Measurements from ENCODE around the gene KLC4. TPM values are rescaled to one million over a fixed set of nuclear protein-coding genes. Genes with fewer than 3 reads are reported as not detected.

Gene KLC4
- total RNA-seq, result 10.1 and 11.4 TPM in 2 replicates

DNA sequence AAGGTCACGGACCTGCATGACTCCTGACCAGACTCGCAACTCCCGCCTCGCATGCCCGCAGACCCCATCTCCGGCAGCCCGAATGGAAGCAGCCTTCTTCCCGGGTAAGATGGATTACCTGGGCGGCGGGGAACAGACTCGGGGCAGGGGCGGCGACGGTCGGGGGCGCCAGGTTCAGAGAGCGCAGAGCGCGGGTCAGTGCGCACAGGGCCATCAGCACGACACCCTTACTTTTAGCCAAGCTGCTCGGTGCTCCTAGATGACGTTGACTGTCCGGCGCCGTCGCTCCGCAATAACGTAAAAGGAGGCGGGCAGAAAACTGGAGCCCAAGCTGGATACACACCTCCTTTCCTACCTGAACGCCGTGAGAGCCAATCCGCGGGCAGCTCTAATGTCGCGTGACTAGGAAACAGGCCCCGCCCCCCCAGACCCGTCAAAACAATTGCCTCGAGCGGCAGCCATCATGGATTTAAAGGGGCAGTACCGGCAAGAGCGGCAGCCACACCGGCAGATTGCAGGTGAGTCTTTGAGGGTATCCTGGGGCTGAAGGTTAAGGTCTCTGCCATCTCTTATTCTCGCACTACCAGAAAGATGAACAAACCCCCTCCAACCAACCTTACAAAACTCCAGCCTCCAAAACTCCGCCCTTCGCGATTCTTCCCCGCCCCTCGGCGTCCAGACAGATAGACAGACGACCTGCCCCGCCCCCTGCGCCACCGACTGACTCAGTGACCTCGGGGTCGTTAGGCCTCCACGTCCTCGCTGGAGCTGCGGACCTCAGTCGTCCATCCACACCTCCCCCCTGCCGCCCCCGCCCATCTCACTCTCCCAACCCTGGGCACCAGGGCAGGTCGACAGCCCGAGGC is at the start of gene KLC4, which contains the start of gene MRPL2:
KLC4 (plus strand) TSS at position 464 of the 866 bp plus-strand sequence. CDS start 1,705 bp downstream, outside the sequence.
MRPL2 (minus strand) TSS at position 267 of the 866 bp plus-strand sequence; CDS start at position 214, 53 bp downstream.
- intact Hi-C loops (cut with micrococcal nuclease), result loop anchor here (1.0 to 10.0 kb wide), 6 partner anchors 45 to 495 kb away; partner anchors contain the start of genes CNPY3, KLHDC3, LRRC73 and PEX6

DNA sequence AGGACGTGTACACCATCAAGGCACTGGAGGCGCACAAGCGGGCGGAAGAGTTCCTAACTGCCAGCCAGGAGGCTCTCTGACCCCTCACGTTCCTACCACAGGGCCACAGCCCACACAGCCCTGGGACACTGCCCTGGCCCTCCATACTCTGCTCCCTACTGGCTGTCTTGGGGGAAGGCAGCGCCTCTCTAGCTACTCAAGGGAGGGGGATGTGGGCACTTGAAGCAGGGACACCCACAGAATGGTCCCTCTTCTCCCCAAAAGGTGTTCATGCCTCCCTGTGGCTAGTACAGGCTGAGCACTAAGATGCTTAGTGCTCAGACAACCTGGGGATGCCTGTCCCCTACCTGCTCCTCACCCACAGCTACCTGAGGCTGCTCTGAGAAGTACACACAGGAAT is 48.2 kb upstream of the KLC4 start:
- intact Hi-C loops (cut with micrococcal nuclease), result loop anchor here (5.0 kb wide), 2 partner anchors 114 to 506 kb away; partner anchors contain the start of genes POLR1C and YIPF3

DNA sequence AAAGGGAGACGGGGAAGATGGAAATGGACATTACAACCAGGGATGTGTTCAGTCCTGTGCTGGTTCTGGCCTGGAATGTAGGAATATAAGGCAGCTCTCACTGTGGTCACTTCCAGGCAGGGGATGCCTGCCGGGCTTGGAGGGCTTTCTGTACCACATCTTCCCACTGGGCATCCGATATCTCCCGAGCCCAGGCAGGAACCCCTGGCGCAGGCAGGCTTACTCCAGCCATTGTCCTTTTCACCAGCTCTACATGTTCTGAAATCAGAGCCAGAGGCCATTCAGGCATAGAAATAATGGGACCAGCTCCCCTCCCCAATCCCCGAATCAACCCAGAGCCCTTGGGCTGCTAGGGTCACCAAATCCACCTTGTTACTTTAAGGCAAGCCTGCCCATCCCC is 47.1 kb upstream of the KLC4 start:
- intact Hi-C loops (cut with micrococcal nuclease), result loop anchor here (5.0 kb wide), 2 partner anchors 115 to 505 kb away; partner anchors contain the start of genes POLR1C and YIPF3

DNA sequence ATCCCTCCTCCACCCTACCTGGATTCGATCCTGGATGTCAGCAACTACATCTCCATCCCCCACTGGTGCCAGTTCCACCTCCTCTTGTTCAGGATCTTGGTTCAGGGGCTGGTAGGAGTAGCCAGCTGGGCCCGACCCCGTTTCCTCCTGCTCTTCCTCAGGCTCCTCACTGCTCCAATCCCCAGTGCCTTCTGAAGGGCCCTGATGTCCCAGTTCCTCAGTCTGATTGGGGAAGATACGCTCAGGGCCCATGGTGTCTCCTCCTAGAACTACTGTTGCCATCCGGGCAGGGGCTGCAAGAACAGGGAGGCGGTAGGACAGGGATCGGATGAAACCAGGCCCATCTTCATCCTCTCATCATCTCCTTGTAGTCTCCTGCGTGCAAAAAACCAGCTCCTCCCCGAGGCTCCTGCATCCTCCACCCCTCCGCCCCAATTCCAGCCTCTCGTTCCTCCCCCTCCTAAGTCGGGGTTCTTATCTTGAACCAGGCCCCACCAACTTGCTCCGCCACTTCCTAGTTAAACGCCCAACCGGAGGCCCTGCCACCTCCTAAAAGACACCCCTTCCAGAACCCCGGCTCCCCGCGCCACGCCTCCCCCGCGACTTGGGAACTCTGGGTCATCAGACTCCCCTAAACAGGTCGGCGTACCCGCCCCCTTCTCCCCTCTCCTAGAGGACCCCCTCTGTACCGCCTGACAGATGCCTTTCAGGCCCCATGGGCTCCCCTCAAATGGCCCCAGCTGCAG is 46.2 kb upstream of the KLC4 start:
- intact Hi-C loops (cut with micrococcal nuclease), result loop anchor here (1.0 to 5.0 kb wide), 4 partner anchors 34 to 504 kb away; partner anchors contain the start of genes PEX6, POLR1C, TBCC and YIPF3

DNA sequence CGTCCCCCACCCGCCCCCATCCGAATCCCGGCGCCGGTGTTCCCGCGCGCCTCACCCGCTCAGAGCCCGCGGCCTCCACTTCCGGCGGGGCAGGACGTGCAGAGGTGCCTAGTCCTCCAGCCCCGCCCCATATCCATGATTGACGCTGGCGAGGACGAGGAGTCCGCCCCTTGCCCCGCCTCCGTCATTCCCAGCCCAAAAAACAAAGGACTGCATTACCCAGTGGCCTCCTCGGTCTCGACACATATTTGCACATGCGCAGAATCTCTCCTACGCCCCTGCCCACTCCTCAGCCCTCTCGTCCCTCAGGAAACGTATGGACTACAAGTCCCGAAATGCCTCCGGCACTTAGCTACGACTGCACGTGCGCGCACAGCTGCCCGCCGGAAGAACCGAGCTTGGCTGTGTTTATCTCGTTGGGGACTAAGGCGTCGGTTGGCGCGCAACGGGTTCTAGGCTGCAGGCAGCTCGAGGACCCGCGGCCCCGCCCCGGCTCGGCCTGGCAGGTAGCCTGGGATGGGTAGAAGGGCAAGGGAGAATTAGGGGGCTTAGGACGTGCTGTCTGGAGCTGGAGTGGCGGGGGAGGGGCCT is 45.5 kb upstream of the KLC4 start, which contains the start of the genes KLHDC3 and MEA1:
KLHDC3 (plus strand) TSS at position 407 of the 591 bp plus-strand sequence. CDS start 2,944 bp downstream, outside the sequence.
MEA1 (minus strand) TSS at position 104 of the 591 bp plus-strand sequence. CDS start 133 bp downstream, outside the sequence.
- intact Hi-C loops (cut with micrococcal nuclease), result loop anchor here (1.0 to 5.0 kb wide), 11 partner anchors 8 to 503 kb away; partner anchors contain the start of genes CNPY3, CUL7, KLC4 and MRPL2

DNA sequence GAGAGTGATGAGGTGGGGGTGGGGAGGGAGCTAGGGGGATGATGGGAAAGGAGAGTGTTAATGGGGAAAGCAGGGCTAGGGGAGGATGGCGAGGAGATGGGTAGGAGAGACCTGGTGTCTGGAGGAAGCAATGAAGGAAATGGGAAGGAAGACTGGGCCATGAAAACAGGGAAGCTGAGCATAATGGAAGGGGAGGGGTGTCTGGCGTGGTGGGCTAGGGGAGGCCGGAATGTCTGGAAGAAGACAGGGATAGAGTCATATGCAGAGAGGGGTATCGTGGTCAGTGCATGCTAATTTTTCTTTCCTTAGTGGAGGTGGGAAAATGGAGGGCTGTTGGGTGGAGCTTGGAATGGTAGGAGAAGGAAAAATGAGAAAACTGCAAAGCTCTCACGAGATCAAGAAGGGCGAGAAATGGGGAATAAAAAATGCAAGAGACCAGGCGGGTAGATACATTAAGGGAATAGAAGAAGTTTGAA is 45.0 kb upstream of the KLC4 start:
- intact Hi-C loops (cut with micrococcal nuclease), result loop anchor here (1.0 to 5.0 kb wide), 9 partner anchors 8 to 503 kb away; partner anchors contain the start of genes CNPY3, CUL7, KLC4 and MRPL2

DNA sequence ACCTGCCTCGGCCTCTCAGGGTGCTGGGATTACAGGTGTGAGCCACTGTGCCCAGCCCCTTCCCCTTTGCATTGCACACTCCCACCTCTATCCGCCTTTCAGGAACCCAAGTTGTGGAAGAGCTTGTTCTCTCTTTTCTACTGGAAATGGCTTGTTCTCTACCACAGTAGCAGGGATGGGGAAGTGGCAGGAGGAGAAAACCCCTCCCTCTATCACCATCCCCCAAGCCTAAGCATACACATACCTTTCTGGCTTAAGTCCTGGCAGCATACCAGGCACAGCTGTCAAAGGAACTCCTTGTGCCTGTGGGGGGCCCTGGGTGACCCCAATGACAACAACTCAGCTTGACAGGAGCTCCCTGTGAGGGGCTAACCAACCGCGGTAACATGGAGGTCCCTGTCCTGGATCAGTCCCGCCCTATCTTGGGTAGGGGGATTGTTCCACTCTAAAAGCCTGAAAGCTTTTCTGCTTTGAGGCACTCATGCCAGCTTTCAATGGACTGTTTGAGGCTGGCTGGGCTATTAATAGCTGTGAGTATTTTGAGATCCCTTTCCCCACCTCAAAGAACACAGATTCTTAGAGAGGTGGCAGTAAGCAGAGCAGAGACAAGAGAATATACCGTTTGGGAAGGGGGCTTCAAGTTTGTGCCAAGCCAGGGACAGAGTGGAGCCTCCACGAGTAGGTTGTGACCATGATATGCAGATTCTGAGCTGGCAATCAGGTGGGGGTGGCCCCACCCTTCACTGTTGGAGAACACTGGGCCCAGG is 43.1 kb upstream of the KLC4 start:
- intact Hi-C loops (cut with micrococcal nuclease), result no loop called here

DNA sequence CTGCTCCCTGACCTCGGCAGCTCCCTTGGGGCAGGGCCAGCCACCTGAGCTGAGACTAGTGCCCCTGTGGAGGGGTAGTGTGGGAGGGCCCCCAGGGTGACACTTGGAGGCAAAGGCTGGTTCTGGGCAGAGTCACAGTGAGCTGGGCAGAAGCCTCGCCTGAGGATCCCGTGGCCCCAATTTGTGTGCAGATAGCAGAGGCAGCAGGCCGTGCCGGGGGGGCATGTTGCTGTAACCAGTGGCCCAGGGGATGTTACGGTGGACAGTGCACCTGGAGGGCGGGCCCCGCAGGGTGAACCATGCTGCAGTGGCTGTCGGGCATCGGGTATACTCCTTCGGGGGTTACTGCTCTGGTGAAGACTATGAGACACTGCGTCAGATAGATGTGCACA is 42.5 kb upstream of the KLC4 start:
- intact Hi-C loops (cut with micrococcal nuclease), result no loop called here

DNA sequence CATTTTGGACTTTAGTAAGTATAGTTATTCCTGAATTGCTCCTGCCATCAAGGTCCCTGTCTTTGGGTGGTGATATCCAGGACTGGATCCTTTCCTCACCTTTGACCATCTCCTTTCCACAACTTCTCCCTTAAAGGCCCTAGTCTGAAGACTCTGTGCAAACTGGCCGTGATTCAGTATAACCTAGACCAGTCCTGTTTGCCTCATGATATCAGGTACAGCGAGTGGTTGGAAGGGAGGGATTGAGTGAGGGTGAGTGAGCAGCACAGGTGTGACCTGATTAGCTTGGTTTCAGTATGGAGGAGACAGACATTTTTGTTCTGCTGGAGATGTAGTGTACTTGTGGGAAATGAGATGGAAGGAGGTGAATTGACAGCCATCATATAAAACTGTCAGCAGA is 40.3 kb upstream of the KLC4 start:
- intact Hi-C loops (cut with micrococcal nuclease), result no loop called here

DNA sequence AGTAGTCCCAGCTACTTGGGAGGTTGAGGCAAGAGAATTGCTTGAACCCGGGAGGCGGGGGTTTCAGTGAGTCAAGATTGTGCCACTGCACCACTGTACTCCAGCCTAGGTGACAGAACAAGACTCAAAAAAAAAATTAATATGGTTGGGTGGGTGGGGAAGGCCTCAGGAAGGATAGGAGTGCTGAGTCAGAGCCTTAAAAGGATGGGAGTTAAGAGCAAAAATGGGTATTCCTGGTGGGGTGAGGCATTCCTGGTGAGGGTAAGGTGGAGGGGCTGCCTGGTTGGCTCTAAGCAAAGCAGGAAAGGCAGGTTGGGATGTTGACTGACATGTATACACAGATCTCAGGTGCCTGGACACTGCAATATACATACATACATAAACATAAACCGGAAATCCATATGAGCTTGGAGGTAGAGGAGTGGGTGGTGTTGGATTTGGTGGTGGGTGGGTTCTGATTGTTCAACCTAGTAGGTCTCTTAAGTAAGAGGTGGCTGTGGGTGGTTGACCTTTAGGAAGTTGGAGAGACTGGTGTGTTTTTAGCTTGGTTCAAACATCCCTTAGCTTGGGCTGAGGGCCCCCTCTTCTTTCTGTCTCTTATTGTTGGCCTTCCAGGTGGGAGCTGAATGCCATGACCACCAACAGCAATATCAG is 39.3 kb upstream of the KLC4 start:
- intact Hi-C loops (cut with micrococcal nuclease), result no loop called here

DNA sequence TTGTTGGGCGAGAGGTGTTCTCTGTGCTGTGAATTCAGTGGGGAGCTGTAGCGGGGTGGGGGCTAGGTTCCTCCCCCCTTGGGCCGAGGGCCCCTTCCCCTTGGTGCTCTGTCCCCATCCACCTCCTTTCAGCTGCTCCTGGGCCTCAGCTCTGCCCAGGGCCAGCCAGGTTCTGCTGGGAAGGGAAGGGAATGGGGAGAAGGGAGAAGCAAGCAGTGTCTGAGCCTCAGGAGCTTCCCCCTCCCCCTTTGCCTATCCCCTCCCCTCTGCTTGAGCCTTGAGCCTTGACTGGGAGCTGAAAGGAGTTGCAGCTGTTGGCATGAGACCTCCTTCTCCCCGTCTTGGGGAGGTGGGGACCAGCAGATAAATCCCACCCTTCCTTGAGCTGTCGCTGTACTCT is 38.6 kb upstream of the KLC4 start:
- intact Hi-C loops (cut with micrococcal nuclease), result no loop called here

DNA sequence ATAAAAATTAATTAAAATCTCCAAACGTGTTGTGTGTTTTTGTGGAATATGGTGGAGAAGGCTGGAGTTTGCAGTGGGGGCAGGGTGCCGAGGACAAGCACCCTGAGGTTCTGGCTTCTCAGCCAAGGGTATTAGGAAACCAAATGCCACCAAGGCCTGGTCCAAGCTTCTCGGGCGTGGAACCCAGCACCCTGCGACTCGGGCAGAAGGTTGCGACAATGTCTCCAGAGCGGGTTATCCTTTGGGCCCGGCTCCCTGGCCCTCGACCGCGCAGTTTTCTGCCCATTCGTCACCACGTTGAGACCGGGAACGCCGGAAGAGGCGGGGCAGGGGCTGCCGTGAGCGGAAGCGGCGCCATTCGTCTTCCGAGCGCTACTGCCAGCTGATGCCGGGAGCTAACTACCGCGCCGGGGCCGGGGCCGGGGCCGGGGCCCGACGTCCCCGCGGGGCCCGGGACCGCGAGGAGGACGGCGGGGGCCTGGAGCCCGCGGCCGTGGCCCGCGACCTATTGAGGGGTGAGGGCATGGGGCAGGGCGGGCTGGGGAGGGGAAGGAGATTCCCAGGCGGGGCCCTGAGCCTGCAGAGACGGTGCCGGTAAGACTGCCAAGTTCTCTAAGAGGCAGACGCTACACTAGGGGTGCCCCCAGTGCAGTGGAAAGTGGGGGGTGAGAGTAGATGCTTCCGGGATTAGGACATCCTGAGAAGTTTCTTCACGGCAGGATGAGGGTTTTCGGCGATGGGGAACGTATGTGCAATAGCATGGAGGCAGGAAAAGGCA is 38.0 kb upstream of the KLC4 start, which contains the start of gene RRP36:
RRP36 (plus strand) TSS at position 354 of the 778 bp plus-strand sequence; CDS start at position 386, 32 bp downstream.
- intact Hi-C loops (cut with micrococcal nuclease), result loop anchor here (1.0 kb wide), 1 partner anchor 7 kb away; the partner anchor contains the start of gene KLHDC3

DNA sequence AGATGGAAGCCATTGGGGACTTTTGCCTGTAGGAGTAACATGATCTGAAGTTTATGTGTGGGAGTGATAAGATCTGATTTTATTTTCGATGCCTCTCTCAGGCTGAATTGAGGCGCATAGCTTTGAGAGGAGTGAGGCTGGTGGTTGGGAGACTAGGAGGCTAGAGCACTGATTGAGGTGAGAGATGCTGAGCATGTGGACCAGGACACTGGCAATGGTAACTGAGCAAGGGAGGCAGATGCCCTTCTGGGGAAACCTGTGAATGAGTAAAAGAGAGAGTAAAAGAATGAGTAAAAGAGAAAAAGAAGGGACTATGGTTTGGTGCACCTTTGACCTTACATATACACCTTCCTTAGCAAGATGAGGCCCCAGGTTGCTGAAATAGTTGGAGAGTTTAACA is 35.0 kb upstream of the KLC4 start:
- intact Hi-C loops (cut with micrococcal nuclease), result no loop called here

DNA sequence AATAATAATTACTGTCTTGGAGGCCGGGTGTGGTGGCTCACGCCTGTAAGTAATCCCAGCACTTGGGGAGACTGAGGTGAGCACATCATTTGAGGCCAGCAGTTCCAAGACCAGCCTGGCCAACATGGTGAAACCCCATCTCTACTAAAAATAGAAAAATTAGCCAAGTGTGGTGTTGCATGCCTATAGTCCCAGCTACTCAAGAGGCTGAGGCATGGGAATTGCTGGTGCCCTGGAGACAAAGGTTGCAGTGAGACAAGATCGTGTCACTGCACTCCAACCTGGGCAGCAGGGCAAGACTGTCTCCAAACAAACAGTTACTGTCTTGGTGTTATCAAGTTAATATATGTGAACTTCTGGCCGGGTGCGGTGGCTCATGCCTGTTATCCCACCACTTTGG is 33.1 kb upstream of the KLC4 start:
- intact Hi-C loops (cut with micrococcal nuclease), result no loop called here

DNA sequence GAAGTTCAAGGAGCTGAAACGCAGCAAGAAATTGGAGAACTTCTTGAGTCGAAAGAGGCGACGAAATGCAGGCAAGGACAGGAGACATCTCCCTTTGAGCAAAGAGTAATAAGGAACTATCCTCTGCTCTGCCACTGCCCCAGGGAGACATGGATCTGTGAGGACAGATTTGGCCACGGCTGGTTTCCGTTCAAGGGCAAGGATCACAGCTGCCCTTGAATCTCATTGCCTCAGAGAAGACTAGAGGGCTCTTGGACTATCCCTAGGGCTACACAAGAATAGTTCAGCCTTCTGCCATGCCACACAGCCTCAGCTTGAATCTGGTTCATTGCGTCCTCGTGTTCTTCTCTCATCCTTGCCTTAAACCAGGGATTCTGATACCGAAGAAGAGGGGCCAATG is 30.3 kb upstream of the KLC4 start:
- intact Hi-C loops (cut with micrococcal nuclease), result no loop called here

DNA sequence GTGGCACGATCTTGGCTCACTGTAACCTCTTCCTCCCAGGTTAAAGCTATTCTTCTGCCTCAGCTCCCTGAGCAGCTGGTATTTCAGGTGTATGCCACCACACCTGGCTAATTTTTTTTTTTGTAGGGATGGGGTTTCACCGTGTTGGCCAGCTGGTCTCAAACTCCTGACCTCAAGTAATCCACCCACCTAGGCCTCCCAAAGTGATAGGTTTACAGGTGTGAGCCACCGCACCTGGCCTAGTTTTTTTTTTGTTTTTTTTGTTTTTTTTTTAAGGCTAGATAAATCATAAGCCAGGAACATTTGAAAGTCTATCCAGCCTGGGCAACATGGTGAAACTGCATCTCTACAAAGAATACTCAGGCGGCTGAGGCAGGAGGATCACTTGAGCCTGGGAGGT is 27.1 kb upstream of the KLC4 start:
- intact Hi-C loops (cut with micrococcal nuclease), result no loop called here

DNA sequence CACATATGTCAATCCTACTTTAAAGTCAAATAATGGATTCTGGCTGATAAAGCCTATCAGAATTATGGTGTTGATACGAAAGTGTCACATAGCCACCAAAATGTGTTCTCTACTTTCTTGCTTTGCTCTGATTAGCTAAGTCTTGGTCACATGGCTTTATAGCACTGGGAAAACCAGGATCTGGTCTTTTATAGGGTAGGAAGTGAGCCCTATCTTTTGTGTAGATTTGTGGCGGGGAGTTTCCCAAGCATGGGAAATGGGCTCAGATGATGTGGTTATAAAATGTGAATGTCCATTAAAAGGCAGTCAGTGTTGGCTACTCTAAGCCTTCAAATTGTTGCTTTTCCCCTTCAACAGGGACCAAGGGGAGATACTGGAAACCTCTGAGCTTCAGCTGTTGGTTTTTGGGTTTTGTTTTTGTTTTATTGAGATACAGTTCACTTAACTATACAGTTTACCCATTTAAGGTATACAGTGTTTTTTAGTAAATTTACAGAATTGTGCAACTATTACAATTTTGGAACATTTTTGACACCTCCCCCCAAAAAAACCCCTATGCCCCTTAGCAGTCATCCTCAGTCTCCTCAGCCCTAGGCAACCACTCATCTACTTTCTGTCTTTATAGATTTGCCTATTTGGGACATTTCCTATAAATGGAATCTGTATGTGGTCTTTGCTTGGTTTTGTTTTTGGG is 25.8 kb upstream of the KLC4 start:
- intact Hi-C loops (cut with micrococcal nuclease), result no loop called here

DNA sequence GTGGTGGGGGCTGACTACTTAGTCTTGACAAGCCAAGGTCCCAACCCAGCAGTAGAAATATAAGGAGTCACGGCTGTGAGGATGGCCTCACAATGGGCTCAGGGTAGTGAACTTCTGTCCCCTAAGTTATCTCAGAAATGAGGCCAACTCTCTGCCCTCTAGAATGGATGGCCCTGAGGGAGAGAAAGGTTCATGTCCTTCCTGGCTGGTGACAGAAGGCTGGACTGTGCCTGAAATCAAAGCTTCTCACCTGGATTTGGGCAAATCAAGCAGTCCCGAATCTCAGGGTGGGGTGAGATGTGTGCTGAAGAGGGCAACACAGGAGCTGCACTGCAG is 25.3 kb upstream of the KLC4 start:
- intact Hi-C loops (cut with micrococcal nuclease), result no loop called here

Measured in T-helper 2 cell treated with Interferon-gamma antibody and Interleukin-4, amounts not matched to agents 100 ng/mL and 5 ng/mL, for 36 hours (primary cell).